Mesenchymal stem cell (in vitro differentiated cells and primary cell): ENCODE results near the gene SCN2B.

ENCODE experiments used
- DNase-seq: peaks from one replicate; pipeline ENCODE4 v3.0.0-alpha.2; 2013
- H2AFZ ChIP-seq: one replicate; pipeline ENCODE4 v1.6.1; 2013; ENCODE audit warnings: low read depth, mild to moderate bottlenecking, control low read depth, inconsistent platforms, low read length, moderate library complexity
- H2AK5ac ChIP-seq: 2 replicates; pipeline ENCODE4 v1.6.1; 2013; ENCODE audit warnings: low read length, moderate library complexity, mild to moderate bottlenecking, inconsistent platforms; ENCODE audit not compliant: severe bottlenecking
- H2BK120ac ChIP-seq: one replicate; pipeline ENCODE4 v1.6.1; 2013; ENCODE audit warnings: low read depth, mild to moderate bottlenecking, inconsistent platforms, low read length, moderate library complexity
- H2BK12ac ChIP-seq, 2 experiments: one replicate each; pipeline ENCODE4 v1.6.1; 2013; ENCODE audit warnings: inconsistent platforms in 2 of 2, low read length in 2 of 2, mild to moderate bottlenecking in 2 of 2, moderate library complexity in 2 of 2, control low read depth in 1 of 2
- H2BK15ac ChIP-seq: one replicate; pipeline ENCODE4 v1.6.1; 2013; ENCODE audit warnings: mild to moderate bottlenecking, low read depth, inconsistent platforms; ENCODE audit not compliant: poor library complexity, severe bottlenecking
- H2BK5ac ChIP-seq: 2 replicates; pipeline ENCODE4 v1.6.1; 2013; ENCODE audit warnings: low read depth, mild to moderate bottlenecking, low read length, control low read depth, inconsistent platforms; ENCODE audit not compliant: poor library complexity, severe bottlenecking
- H3K14ac ChIP-seq, 2 experiments: one replicate each; pipeline ENCODE4 v1.6.1; 2013; ENCODE audit warnings: inconsistent platforms in 2 of 2, low read length in 2 of 2, control low read depth in 1 of 2, mild to moderate bottlenecking in 1 of 2, moderate library complexity in 1 of 2
- H3K18ac ChIP-seq, 2 experiments: one replicate each; pipeline ENCODE4 v1.6.1; 2013; ENCODE audit warnings: inconsistent platforms in 2 of 2, low read length in 2 of 2, control low read depth in 1 of 2, low read depth in 1 of 2, mild to moderate bottlenecking in 1 of 2
- H3K23ac ChIP-seq, 2 experiments: one replicate each; pipeline ENCODE4 v1.6.1; 2013; ENCODE audit warnings: inconsistent platforms in 2 of 2, low read length in 2 of 2, mild to moderate bottlenecking in 2 of 2, moderate library complexity in 2 of 2, control low read depth in 1 of 2
- H3K27ac ChIP-seq: 2 replicates; pipeline ENCODE4 v1.5.1; 2013; ENCODE audit warnings: mild to moderate bottlenecking, moderate library complexity, low read length, control low read depth, inconsistent platforms; ENCODE audit not compliant: poor library complexity, severe bottlenecking
- H3K27me3 ChIP-seq, 2 experiments: 2 replicates each; pipeline versions ENCODE4 v1.6.1 to v1.7.0; 2013; ENCODE audit warnings: low read length in 2 of 2, mild to moderate bottlenecking in 2 of 2, moderate library complexity in 2 of 2, control low read depth in 1 of 2, inconsistent platforms in 1 of 2; ENCODE audit not compliant: control insufficient read depth in 1 of 2, insufficient read depth in 1 of 2
- H3K36me3 ChIP-seq, 2 experiments: 2 replicates each; pipeline versions ENCODE4 v1.6.1 to v1.7.0; 2013; ENCODE audit warnings: low read length in 2 of 2, control low read depth in 1 of 2, inconsistent platforms in 1 of 2, low read depth in 1 of 2, mild to moderate bottlenecking in 1 of 2; ENCODE audit not compliant: insufficient read depth in 2 of 2, control insufficient read depth in 1 of 2
- H3K4ac ChIP-seq, 2 experiments: one replicate each; pipeline ENCODE4 v1.6.1; 2013; ENCODE audit warnings: inconsistent platforms in 2 of 2, low read length in 2 of 2, mild to moderate bottlenecking in 2 of 2, moderate library complexity in 2 of 2, control low read depth in 1 of 2, low read depth in 1 of 2
- H3K4me1 ChIP-seq: 2 replicates; pipeline ENCODE4 v1.6.1; 2013; ENCODE audit warnings: low read depth, low read length, control low read depth; ENCODE audit not compliant: control insufficient read depth, insufficient read depth
- H3K4me2 ChIP-seq: 2 replicates; pipeline ENCODE4 v1.6.1; 2013; ENCODE audit warnings: low read length, mild to moderate bottlenecking, inconsistent platforms; ENCODE audit not compliant: poor library complexity, severe bottlenecking
- H3K4me3 ChIP-seq, 2 experiments: 2 replicates each; pipeline versions ENCODE4 v1.5.1 to v1.7.0; 2013; ENCODE audit warnings: low read length in 2 of 2, mild to moderate bottlenecking in 2 of 2, control low read depth in 1 of 2, low read depth in 1 of 2; ENCODE audit not compliant: insufficient read depth in 1 of 2
- H3K79me1 ChIP-seq: replicated peaks from 2 replicates; pipeline ENCODE4 v1.6.1; 2013; ENCODE audit warnings: mild to moderate bottlenecking, control low read depth, low read length, inconsistent platforms; ENCODE audit not compliant: poor library complexity, severe bottlenecking
- H3K9ac ChIP-seq: 2 replicates; pipeline ENCODE4 v1.7.0; 2013; ENCODE audit warnings: mild to moderate bottlenecking, low read length, moderate library complexity
- H3K9me3 ChIP-seq: 2 replicates; pipeline ENCODE4 v1.7.0; 2013; ENCODE audit warnings: mild to moderate bottlenecking, low read length; ENCODE audit not compliant: control insufficient read depth
- H4K8ac ChIP-seq: one replicate; pipeline ENCODE4 v1.6.1; 2013; ENCODE audit warnings: inconsistent platforms, mild to moderate bottlenecking, low read length, moderate library complexity
- H4K91ac ChIP-seq: one replicate; pipeline ENCODE4 v1.6.1; 2013; ENCODE audit warnings: mild to moderate bottlenecking, low read length, inconsistent platforms
- WGBS: methylation state at CpG from one replicate; pipeline ENCODE4 v1.1.7; 2013; ENCODE audit warnings: mixed read lengths; 5-methylcytosine and 5-hydroxymethylcytosine counted together

Gene SCN2B

GRCh38 chr11:118212131-118212725 lies 35.8 kb upstream of the SCN2B start:
- H3K4me1 ChIP-seq = no peaks in the 10 kb centered on the region
- no peak overlapping the region for H2BK120ac ChIP-seq
- no peak overlapping the region for H3K9ac ChIP-seq
- peak overlapping the region in 1 of 2 experiments; percentile 85 for H3K23ac ChIP-seq
- no peak overlapping the region for H3K4me2 ChIP-seq
- H3K36me3 ChIP-seq = no peaks in the 10 kb centered on the region
- H3K27ac ChIP-seq = no peak overlapping the region
- H3K4ac ChIP-seq = no peak overlapping the region
- no peaks in the 10 kb centered on the region for H3K79me1 ChIP-seq
- no peaks in the 10 kb centered on the region for H3K9me3 ChIP-seq
- DNase-seq = no peak
- no peak overlapping the region for H2BK15ac ChIP-seq
- no peak overlapping the region for H2BK12ac ChIP-seq
- no peak overlapping the region for H2AFZ ChIP-seq
- no peak overlapping the region for H2AK5ac ChIP-seq
- H3K14ac ChIP-seq = no peak overlapping the region
- no peak overlapping the region for H4K8ac ChIP-seq
- H4K91ac ChIP-seq = no peak overlapping the region
- no peak overlapping the region for H2BK5ac ChIP-seq
- H3K27me3 ChIP-seq = peaks cover 70 to 91% of the 10 kb centered on the region in 2 experiments
- H3K4me3 ChIP-seq = no peak overlapping the region
- H3K18ac ChIP-seq = no peak overlapping the region
- WGBS = 71% methylated on average over 7 of the region's 7 CpGs

- Histone ChIP-seq H4K8ac (no peak overlapping the region), H2BK15ac (no peak overlapping the region), H4K91ac (no peak overlapping the region), H2AFZ (no peak overlapping the region), H3K9ac (no peak overlapping the region), H3K18ac (no peak overlapping the region), H2AK5ac (no peak overlapping the region), H3K23ac (no peak overlapping the region), H3K4me1 (no peaks in the 10 kb centered on the region), H3K14ac (no peak overlapping the region), H3K9me3 (no peaks in the 10 kb centered on the region), H3K4me2 (no peak overlapping the region), H3K27me3 (peaks cover 68 to 87% of the 10 kb centered on the region in 2 experiments), H2BK5ac (no peak overlapping the region), H3K36me3 (no peaks in the 10 kb centered on the region), H3K27ac (no peak overlapping the region), H2BK120ac (no peak overlapping the region), H3K4ac (no peak overlapping the region), H3K79me1 (no peaks in the 10 kb centered on the region), H3K4me3 (no peak overlapping the region), H2BK12ac (no peak overlapping the region)
- WGBS = 86% methylated on average over 2 of the region's 6 CpGs
- no peak for DNase-seq
Observed at GRCh38 chr11:118211006-118211405, 34.6 kb upstream of the SCN2B start.

GRCh38 chr11:118210323-118210722 lies 33.9 kb upstream of the SCN2B start:
- Histone ChIP-seq H2AFZ (no peak overlapping the region), H3K27ac (no peak overlapping the region), H3K9ac (no peak overlapping the region), H2BK120ac (no peak overlapping the region), H2BK12ac (no peak overlapping the region), H4K8ac (no peak overlapping the region), H2BK5ac (no peak overlapping the region), H2AK5ac (no peak overlapping the region), H3K9me3 (no peaks in the 10 kb centered on the region), H3K23ac (no peak overlapping the region), H3K4me2 (no peak overlapping the region), H3K18ac (no peak overlapping the region), H3K79me1 (no peaks in the 10 kb centered on the region), H3K14ac (no peak overlapping the region), H3K27me3 (peaks cover 75 to 88% of the 10 kb centered on the region in 2 experiments), H2BK15ac (no peak overlapping the region), H3K4ac (no peak overlapping the region), H4K91ac (no peak overlapping the region), H3K4me1 (no peaks in the 10 kb centered on the region), H3K36me3 (no peaks in the 10 kb centered on the region), H3K4me3 (no peak overlapping the region)
- DNase-seq = no peak
- WGBS = 86% methylated on average over 7 of the region's 7 CpGs

- WGBS = 78% methylated on average over 2 of the region's 3 CpGs
- no peaks in the 10 kb centered on the region for H3K36me3 ChIP-seq
Observed at GRCh38 chr11:118209033-118209432, 32.6 kb upstream of the SCN2B start.

More at GRCh38 chr11:118209033-118209432, 32.6 kb upstream of the SCN2B start:
- Histone ChIP-seq H3K9ac (no peak overlapping the region), H2BK5ac (no peak overlapping the region), H3K9me3 (no peaks in the 10 kb centered on the region), H2AFZ (no peak overlapping the region), H3K18ac (no peak overlapping the region), H3K4me1 (no peaks in the 10 kb centered on the region), H3K79me1 (no peaks in the 10 kb centered on the region), H2BK15ac (no peak overlapping the region), H4K91ac (no peak overlapping the region), H3K4me2 (no peak overlapping the region), H3K4me3 (no peak overlapping the region), H3K27me3 (peaks cover 75 to 86% of the 10 kb centered on the region in 2 experiments), H2AK5ac (no peak overlapping the region), H4K8ac (no peak overlapping the region), H2BK12ac (no peak overlapping the region), H2BK120ac (no peak overlapping the region), H3K23ac (no peak overlapping the region), H3K14ac (no peak overlapping the region), H3K4ac (no peak overlapping the region), H3K27ac (no peak overlapping the region)
- DNase-seq = no peak
